NCI-H2227 (cell line): ENCODE data around the gene RFTN1.
A peak's percentile ranks its signal among the peaks of the same experiment; 100 is the strongest.

Experiments
- DNase-seq: peaks from one replicate; lab custom pipeline; 2025; ENCODE audit not compliant: unreplicated experiment; lab: John Stamatoyannopoulos, UW

Gene RFTN1

DNA sequence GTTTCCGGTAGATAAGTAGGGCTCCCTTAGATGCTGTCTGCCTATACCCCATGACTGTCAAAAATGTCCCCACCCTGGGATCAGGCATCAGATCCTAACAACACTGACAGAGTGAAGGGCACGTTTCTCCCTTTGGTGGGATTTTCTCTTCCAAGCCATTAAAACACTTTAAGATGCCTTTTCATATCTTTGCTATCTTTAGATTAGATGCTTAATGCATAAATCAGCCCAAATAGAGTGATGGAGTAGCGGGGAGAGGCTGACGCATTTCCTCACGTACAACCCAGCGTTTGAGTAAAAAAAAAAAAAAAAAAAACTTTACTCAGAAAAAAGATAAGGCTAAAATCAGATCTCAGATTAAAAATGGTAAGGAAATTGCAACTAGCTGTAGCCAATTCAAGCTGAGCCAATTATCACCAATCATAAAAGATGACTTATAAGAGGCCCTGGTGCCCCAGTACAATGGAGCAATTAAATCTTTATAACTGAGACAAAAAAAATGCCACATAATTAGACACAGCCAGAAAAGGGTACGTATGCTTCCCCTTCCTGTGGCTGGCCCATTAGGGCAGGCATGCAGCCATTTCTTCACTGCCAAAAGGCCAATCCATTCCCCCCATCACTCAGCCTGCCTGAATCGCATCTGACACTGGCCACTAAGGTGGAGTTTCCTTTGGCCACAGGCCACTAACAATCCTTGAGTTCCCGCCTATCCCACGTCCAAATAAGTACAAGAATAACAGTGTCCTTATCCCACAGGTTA lies 45.0 kb downstream of the RFTN1 start:
- no peak for DNase-seq

DNA sequence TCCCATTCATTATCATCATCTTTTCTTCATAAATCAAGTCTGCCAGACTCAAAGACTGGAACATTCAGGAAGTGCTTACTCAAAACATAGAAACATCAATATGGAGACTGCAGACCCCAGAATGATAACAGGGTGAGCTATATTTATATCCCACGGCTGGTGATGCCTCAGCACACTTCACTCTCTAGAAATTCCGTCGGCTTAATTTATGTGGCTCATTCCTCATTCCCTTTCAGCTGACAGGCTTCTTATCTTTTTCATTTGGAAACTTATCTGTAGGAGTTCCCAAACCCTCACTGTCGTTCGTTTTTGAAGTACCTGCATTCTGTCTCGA lies 45.5 kb downstream of the RFTN1 start:
- DNase-seq = no peak

DNA sequence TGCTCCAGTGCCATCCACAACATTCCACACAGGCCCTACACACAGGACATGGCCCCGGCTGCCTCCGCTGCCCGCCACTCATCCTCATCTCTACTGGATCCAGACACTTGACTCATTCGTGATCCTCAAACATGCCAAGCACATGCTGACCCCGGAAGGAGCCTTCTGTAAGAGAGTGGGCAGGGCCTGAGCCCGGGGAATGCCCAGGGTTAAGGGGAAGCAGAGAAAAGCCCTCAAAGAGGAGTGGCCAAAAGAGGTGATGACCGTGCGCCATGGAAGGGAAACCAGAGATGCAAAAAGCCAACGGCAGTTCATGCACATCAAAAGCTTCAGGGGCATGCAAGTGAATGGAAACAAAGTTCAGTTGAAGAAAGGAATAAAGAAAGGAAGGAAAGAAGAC lies 46.1 kb downstream of the RFTN1 start:
- no peak for DNase-seq

DNA sequence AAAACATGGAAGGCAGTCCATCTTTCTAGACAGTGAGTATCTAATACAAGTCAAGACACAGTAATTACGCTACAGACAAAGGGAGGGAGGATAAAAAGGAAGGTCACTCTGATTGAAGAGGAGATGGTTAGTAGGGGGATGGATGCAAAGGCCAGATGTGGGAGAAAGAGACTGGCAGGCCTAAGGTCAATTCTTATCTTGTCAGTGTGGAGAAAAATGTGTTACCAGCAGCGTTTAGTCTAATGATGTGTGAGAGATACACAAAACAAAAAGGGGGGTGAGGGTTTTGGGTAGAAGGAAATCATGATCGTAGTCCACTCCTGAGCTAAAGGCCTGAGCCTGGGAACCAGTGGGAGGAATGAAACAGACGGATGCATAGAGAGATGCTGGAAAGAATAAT lies 46.7 kb downstream of the RFTN1 start:
- peak; percentile 34 for DNase-seq

DNA sequence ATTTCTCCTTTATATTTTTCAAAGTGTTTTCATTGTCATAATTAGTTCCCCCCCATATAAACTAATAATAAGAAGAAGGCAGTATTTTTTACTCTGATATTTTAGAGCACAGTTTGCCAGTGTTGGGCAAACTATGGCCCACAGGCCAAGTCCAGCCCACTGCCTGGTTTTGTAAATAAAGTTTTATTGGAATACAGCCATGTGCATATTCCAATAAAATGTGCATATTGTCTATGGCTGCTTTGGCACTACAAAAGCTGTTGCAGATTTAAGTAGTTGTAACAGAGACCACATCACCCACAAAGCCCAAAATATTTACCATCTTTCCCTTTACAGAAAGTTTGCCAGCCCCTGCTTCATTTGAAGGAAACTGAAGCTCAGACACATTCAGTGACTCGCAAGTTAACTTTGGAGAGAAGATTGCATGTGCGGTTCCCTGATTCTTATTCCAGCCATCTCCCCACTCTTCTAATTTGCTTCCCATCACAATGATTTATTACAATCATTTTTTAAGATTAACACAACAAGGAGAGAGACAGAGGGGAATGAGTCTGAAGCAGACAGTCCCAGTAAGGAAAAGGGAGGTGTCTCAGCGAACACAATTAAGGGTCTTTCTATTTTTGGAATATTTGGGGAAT lies 48.9 kb downstream of the RFTN1 start:
- no peak for DNase-seq

DNA sequence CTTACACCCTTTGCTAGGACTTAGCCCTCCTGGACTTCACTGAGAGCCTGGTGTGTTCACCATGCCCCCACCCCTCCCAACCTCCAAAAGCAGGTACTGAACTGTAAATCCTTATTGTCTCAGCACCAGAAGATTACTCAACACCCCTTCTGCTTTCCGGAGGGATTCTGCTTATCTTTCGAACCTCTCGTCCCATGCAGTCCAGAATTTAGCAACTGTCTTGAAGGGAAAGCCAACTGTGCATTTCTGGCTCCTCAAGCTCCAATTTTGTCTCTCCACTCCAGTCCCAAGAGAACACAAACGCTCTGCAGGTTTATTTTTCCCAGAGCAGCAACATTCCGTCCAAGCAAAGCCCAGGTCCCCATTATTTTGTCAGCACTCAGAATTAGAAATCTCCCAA lies 49.6 kb downstream of the RFTN1 start:
- DNase-seq = no peak

DNA sequence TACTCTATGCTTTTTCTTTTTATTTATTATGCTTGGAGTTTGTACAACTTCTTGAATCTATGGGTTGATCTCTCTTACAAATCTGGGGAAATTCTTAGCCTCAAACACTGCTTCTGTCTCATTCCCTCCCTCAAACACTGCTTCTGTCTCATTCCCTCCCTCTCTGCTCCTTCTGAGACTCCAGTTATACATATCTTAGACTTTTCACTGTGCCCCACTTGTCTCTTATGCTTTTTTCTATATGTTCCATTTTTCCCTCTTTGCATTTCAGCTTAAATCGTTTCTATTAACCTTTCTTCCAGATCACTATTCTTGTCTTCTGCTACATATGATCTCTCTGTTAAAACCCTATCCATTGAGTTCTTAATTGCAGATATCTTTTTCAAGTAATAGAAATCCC lies 50.4 kb downstream of the RFTN1 start:
- DNase-seq = no peak

DNA sequence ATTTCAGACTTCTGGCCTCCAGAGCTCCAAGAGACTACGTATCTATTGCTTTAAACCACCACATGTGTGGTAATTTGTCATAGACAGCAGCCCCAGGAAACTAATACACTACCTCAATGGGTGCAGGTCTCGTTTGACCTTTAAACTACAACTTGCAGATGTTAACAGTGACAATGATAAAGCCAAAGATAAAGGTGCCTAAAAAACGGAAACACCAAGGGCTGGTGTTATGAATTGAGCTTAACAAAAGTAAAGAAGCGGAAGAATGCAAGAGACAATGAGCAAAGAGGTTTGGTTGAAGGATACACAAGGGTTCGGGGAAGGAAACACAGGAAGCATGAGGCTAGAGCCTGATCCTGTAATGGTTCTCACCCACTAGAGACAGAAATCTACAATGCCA lies 50.8 kb downstream of the RFTN1 start:
- no peak for DNase-seq

DNA sequence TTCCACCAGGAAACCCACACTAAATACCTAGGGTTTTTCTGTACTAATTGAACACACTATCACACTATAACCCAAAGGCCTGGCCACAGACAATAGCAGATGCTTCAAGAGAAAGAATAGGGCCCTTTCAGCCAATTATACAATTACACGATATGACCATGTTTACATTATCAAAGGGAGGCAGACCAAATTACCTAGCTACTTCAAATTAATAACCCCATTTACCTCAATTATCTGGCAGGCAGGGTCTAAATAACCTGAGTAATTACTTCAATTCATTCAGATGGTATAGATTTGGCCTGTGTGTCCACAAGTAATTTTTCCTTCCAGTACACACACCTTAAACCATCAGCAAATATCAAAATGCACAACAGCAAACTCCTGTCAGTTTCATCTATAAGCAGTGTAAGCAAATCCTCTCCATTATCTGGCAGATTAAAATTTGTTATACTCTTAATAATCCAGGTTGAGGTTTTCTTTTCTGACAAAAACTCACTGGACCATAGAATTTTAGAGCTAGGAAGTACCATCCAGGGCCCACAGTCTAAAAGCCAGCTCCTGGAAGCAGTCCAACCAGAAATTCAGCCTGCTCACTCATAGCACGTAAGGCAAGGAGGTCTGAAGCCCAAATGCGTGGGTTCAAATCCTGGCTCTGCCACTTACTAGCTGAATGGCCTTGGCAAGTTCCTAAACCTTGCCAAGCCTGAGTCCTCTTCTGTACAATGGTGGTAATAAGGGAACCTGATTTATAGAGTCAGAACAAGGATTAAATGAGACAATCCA lies 51.8 kb downstream of the RFTN1 start:
- DNase-seq = no peak

DNA sequence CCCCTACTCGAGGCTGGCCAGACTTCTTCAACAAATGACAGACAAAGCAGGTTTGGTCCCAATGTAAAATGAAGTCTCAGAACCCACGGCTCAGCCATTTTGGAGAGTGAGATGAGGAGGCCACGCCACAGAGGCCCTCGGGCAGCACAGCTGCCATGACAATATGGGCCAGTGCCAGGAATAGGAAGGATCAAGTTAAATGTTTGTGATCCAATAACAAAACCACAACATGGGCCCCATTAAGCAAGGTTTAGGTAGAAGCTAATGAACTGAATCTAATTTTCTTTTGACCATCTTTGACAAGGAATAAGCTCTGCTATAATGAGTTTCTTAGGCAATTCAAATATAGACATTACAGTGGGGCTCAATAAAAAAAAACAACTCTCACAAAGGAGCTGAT lies 52.6 kb downstream of the RFTN1 start:
- DNase-seq = no peak

DNA sequence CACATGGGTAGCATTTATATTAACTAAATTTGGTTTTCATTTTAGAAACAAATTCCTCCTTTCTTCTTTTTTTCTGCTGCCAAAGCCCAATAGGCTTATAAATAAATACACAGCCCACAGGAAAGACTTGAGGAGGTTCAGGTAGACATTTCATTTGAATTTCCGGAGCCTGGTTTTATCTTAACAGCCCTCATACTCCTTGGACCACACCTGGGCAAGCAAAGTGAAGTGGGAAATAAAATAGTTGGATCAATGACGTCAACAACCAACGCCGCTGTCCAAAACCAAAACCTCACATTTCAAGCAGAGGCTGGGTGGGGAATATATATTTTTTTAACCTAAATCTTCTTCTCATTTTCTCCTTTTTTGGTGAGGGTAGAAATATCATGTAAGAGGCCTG lies 53.2 kb downstream of the RFTN1 start:
- DNase-seq = no peak

DNA sequence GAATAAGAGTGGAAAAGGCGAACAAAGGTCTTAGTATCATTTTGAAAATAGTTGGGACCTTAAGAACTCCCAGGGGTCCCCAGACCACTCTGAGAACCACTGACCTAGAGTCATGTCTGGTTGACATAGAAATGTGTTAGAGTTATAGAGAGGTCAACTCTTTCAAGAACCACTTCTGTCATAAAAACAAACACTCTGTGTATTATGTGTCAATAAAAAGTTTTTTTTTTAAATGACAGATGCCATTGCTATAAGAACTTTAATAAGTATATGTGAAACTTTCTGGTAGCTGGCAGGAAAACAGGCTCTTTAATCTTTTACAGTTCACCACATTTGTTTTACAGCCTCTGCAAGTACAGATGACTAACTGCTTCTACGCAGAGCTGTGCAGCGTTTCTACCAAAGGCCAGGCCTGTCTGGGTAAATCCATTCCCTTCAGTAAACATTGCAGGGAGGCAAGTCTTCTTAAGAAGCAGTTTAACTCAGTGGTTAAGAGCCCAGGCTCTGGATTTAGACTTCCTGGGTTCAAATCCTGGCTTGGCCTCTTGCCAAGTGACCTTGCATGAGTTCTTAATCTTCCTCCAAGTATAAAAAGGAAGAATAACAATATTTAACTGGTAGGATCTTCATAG lies 56.6 kb downstream of the RFTN1 start:
- DNase-seq = no peak

DNA sequence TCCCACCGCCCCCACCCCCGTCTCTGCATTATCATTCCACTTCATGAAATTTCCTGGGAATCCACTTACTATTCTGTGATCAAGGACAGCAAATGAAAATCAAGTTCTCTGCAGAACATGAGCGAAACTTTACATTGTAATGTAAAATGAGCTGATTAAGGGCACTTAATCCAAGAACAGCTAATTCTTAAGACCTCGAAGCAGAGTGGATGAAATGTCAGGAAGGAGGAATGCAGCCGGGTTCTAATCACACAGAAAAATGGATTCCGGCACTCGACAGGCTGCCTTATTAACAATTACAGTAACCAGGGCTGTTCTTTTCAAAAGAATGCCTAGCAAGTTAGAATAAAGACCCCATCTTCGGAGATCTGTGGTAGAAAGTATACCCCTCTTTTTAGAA lies 57.5 kb downstream of the RFTN1 start:
- DNase-seq = no peak

DNA sequence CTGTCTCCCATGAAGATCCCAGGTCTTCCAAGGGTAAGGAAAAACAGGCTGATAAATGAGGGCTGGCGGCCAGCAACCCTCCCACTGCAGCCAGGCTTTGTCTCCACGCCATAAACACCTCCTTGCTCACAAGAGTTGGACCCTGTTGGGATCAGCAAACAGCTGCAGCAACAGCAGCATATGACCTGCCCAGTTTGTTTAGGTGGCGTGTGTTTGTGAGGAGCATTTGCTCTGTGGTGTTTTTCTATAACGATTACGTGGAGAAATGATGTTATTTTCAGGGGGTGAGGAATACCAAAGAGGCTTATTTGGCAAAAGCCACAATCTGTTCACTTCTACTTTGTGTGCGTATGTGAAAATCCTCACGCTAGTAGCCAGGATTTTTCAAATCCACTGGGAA lies 58.5 kb downstream of the RFTN1 start:
- DNase-seq = no peak

DNA sequence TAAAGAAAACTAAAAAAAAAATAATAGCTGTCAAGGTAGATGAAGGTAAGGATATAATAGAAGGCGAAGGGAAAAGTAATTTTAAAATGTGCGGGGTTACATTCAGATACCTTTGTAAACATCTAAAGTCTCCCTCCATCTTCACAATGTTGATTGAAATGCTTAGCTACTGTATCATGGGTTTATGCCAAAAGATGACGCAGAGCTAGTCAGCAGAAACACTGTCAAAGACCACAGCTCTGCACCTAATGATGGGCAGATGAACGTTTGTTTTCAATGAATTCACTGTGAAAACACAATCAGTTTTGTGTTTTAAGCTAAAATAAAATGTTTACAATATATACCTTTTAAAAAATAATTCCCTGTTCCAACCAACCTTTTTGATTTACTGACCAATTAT lies 61.2 kb downstream of the RFTN1 start:
- no peak for DNase-seq

DNA sequence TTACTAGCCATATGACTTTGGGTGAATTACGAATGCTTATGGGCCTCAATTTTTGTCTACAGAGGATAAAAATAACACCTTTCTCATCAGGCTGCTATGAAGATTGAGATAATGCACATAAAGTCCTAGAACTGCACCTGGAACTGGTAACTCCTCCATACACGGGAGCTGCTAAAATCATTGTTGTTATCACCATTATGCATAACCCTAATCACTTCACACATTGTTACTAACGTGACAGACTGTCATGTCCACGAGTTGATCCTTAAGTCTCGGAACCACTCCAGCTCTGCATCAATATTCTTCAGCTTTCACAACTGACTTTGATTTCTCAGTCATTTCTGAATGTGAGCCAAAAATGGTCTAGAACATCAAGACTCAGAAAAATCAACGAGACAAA lies 64.1 kb downstream of the RFTN1 start:
- no peak for DNase-seq

DNA sequence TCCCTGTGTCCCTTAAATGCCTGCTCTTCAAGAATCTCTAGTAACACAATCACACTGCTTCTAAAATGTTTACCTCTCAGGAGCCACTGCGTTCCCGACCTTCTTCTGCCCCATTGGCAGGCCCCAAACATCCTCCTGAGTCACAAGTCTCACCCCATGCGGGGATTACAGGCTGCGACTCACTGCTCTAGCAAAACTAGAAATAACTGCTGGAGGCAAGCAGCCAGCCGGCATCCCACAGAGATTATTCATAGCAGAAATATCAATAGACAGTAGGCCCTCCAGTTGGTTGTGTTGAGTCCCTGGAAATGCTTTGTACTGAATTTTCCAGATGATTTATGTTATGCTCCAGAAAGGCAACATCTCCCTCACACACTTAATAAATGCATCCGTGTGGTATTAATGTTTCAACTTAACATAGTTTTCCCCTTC lies 64.8 kb downstream of the RFTN1 start:
- DNase-seq = no peak

DNA sequence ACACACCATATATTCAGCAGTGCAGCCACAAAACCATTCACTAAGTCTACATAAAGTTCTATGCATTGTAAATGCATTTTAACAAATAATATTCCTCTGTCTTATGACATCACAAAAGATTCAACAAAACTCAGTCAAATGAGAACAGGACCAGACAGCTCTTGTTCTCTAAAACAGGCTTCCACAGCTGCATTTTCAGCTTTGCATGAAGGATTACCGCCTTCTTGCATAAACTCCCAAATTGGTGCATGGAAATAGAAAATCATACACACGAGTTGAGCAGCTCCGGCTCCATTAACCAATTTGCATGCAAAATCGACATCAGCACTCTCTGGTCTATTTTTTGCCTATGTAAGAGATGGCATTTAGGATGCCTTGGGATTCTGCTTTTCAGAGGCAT lies 66.4 kb downstream of the RFTN1 start:
- no peak for DNase-seq

DNA sequence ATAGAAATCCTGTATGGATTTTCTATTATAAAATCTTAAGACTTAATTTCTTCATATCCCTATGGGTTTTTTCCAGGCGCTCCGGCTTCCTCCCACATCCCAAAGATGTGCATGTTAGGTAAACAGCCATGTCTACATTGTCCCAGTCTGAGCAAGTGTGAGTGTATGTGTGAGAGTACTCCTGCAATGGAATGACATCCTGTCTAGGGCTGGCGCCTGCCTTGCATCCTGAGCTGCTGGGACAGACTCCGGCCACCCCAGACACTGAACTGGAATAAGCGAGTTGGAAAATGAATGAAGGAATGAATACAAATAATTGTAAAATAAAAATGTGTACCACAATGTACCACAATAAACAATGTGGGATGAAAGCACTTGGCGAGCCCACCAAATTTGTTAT lies 69.2 kb downstream of the RFTN1 start:
- no peak for DNase-seq

DNA sequence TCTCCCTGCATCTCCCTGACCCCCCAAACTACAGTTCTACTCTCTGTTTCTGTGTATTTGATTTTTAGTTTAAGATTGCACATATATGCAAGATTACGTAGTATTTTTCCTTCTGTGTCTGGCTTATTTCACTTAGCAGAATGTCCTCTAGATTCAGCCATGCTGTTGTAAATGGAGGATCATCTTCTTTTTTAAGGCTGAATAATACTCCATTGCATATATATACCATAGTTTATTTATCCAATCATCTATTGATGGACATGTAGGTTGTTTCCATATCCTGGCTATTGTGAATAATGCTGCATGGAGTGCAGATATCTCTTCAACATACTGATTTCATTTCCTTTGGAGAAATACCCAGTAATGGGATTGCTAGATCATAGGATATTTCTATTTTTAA lies 70.8 kb downstream of the RFTN1 start:
- DNase-seq = no peak

DNA sequence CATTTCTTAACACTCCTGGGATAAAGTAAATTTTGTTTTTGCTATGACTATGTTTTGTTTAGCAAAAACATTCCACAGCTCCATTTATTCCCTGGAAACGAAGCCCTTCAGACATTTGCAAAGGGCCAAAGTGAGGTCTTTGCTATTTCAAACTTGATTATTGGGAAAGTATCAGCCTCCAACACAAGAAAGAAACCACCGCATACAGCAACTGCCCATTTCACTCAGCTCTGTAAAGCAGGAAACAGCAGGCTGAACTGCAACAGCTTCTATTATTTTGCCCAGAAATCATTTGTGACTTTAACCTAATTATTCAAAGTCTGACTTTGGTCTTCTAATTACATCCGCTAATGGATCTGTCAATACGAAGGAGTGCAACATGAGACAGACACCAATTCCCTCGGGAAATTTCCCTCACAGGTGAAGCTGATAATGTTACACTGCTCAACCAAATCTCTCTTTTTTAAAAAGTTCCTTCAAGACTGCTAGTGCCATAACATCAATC lies 72.1 kb downstream of the RFTN1 start:
- no peak for DNase-seq
